ENCODE measurements around the gene BATF. TPM values are rescaled to one million over a fixed set of nuclear protein-coding genes. Genes with fewer than 3 reads are reported as not detected.

The BATF gene
- total and polyA plus RNA-seq, 2 donors, result 5.1 to 8.9 TPM

DNA sequence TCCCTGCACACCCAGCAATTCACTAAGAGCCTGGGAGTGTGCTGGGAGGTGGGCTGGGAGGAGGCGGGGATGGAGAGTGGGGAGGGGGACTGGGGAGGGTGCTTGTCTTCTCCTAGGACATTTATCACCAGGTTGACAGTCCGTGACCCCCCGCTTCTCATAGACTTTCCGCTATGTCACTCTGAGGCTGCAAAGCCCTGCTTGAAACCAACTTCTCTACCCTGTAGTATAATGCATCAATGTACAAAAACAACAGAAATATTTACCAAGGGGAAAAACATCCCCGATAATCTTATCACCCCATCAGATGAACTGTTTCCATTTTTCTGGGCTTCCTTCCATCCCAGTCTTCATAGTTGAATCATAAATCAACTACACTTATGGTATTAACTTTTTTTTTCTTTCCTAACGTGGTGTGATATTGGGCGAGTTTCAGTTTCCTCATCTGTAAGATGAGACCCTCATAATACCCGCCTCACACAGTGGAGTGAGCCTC lies 28.6 kb upstream of the BATF start:
- H3K4me3 ChIP-seq (ENCODE audit: low read depth, low read length), result no peak overlapping the region
- no peak overlapping the region for H3K27ac ChIP-seq (ENCODE audit: low read depth)
- no peaks in the 10 kb centered on the region for H3K36me3 ChIP-seq (ENCODE audit: insufficient read depth)
- no peaks in the 10 kb centered on the region for H3K4me1 ChIP-seq (ENCODE audit: insufficient read depth)
- no peak for DNase-seq (ENCODE audit: extremely low spot score)
- 58% methylated on average over 8 of the region's 8 CpGs for WGBS

DNA sequence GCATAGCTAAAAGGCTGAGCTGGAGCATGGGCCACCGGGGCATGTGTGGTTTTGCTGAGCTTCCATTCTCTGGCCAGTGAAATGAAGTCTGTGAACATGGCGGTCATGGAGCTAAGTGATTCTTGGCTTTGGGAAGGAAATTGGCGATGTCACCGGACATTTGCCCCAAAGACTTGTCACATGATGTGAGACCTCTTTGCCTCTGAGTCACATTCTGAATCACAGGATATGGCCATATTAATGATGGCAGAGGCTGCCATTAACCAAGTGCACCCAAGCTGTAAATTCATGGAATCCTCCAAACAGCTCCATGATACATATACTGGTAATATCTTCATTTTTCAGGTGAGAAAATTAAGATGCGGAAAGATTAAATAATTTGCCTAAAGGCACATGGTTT lies 27.4 kb upstream of the BATF start:
- Histone ChIP-seq H3K27ac (ENCODE audit: low read depth) (no peak overlapping the region), H3K4me1 (ENCODE audit: insufficient read depth) (no peaks in the 10 kb centered on the region), H3K36me3 (ENCODE audit: insufficient read depth) (no peaks in the 10 kb centered on the region), H3K4me3 (ENCODE audit: low read depth, low read length) (no peak overlapping the region)
- no peak for DNase-seq (ENCODE audit: extremely low spot score)
- WGBS, result 97% methylated on average over 5 of the region's 5 CpGs

DNA sequence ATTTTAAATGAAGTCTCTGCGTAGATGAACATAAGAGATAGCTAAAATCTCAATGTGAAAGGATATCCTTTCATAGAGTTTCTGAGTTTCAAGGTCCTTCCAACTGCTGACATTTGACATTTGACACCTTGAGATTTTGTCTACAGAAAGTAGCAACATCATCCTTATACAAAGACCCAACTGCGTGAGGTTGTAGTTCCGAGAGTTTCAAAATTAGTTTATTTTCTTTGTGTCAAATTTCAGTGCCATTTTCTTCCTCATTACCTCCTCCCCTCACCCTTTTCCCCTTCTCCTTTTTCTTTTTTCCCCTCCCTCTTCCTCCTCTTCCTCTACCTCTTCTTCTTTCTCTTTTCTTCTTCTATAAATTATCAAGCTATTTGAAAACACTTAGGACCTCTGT lies 26.9 kb upstream of the BATF start:
- no peak for DNase-seq (ENCODE audit: extremely low spot score)
- 88% methylated on average over 3 of the region's 3 CpGs for WGBS
- H3K27ac ChIP-seq (ENCODE audit: low read depth), result no peak overlapping the region

DNA sequence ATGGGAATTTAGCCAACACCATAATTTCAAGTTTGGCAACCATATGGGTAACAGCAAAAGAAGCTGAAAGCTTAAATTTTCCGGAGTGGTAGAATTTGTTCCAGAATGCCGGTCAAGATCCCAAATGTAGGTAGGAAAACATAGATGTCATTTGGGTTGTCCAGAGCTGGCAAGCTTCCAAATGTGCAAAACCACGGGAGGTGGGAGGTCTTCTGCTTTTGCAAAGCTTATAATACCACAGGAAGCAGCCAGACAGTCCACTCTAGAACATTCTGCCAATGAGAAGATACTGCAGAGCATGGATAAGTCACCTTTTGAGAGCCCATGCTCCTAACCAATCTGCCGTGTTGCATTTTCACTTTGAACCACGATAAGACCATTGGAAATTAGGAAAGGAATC lies 26.4 kb upstream of the BATF start:
- H3K4me3 ChIP-seq (ENCODE audit: low read depth, low read length), result no peak overlapping the region
- no peaks in the 10 kb centered on the region for H3K4me1 ChIP-seq (ENCODE audit: insufficient read depth)
- no peaks in the 10 kb centered on the region for H3K36me3 ChIP-seq (ENCODE audit: insufficient read depth)
- H3K27ac ChIP-seq (ENCODE audit: low read depth), result no peak overlapping the region
- DNase-seq (ENCODE audit: extremely low spot score), result no peak
- WGBS, result 73% methylated on average over 5 of the region's 5 CpGs

More for the DNA sequence above, 26.9 kb upstream of the BATF start:
- H3K4me1 ChIP-seq (ENCODE audit: insufficient read depth), result no peaks in the 10 kb centered on the region
- H3K36me3 ChIP-seq (ENCODE audit: insufficient read depth), result no peaks in the 10 kb centered on the region
- no peak overlapping the region for H3K4me3 ChIP-seq (ENCODE audit: low read depth, low read length)

DNA sequence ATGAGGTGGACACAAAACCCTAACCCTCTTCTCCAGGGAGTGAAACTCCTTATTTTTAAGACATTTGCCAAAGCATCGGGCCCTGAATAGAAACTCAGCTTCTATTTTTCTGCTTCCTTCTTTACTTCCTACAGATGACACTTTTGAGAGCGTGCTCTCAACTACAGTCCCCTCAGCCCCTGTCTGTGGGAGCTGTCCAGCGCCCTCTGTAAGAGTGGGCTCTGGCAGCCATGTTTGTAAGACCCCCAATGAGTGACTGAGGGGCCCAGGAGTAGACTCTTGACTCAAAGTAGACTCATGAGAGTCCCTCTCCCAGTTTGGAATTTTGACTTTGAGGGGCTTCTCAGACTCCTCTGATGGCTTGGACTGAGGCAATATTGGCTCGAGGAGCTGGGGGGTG lies 25.5 kb upstream of the BATF start:
- no peak overlapping the region for H3K4me3 ChIP-seq (ENCODE audit: low read depth, low read length)
- DNase-seq (ENCODE audit: extremely low spot score), result no peak
- H3K4me1 ChIP-seq (ENCODE audit: insufficient read depth), result no peaks in the 10 kb centered on the region
- no peaks in the 10 kb centered on the region for H3K36me3 ChIP-seq (ENCODE audit: insufficient read depth)
- H3K27ac ChIP-seq (ENCODE audit: low read depth), result no peak overlapping the region
- 91% methylated on average over 4 of the region's 4 CpGs for WGBS

DNA sequence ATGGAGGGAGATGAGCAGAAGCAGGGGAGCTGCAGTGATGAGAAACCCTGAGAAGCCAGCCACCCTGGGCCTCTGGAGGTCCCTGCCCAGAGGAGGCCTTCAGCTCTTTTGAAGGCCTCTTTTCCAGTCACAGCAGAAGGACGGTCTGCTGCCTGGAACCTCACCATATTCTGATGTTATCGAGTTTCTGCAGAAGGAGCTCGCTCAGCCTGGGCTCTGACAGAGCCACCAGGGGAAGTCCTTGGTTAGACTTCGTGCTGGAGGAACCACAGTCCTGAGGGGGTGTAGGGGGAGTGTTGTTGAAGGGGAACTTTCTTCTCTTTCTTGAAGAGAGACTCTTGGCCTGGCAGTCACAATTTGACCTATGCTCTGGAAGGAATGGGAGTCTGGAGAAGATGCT lies 25.1 kb upstream of the BATF start:
- WGBS, result 81% methylated on average over 4 of the region's 4 CpGs
- Histone ChIP-seq H3K4me3 (ENCODE audit: low read depth, low read length) (no peak overlapping the region), H3K36me3 (ENCODE audit: insufficient read depth) (no peaks in the 10 kb centered on the region), H3K4me1 (ENCODE audit: insufficient read depth) (no peaks in the 10 kb centered on the region), H3K27ac (ENCODE audit: low read depth) (no peak overlapping the region)
- no peak for DNase-seq (ENCODE audit: extremely low spot score)

DNA sequence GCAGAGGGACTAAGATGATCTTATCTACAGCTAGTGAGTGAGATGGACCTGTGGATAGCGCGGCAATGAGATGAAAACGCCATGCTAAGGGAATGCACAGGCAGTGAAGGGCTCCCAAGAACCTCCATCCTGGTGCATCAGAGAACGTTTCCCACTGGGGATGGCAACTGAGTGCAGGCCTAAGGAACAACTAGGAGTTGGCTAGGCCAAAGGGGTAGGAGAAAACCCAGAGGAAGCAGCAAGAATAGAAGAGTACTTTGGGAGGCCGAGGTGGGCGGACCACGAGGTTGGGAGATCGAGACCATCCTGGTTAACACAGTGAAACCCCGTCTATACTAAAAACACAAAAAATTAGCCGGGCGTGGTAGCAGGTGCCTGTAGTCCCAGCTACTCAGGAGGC lies 24.6 kb upstream of the BATF start:
- Histone ChIP-seq H3K4me1 (ENCODE audit: insufficient read depth) (no peaks in the 10 kb centered on the region), H3K4me3 (ENCODE audit: low read depth, low read length) (no peak overlapping the region), H3K27ac (ENCODE audit: low read depth) (no peak overlapping the region), H3K36me3 (ENCODE audit: insufficient read depth) (no peaks in the 10 kb centered on the region)
- 92% methylated on average over 11 of the region's 11 CpGs for WGBS
- no peak for DNase-seq (ENCODE audit: extremely low spot score)

DNA sequence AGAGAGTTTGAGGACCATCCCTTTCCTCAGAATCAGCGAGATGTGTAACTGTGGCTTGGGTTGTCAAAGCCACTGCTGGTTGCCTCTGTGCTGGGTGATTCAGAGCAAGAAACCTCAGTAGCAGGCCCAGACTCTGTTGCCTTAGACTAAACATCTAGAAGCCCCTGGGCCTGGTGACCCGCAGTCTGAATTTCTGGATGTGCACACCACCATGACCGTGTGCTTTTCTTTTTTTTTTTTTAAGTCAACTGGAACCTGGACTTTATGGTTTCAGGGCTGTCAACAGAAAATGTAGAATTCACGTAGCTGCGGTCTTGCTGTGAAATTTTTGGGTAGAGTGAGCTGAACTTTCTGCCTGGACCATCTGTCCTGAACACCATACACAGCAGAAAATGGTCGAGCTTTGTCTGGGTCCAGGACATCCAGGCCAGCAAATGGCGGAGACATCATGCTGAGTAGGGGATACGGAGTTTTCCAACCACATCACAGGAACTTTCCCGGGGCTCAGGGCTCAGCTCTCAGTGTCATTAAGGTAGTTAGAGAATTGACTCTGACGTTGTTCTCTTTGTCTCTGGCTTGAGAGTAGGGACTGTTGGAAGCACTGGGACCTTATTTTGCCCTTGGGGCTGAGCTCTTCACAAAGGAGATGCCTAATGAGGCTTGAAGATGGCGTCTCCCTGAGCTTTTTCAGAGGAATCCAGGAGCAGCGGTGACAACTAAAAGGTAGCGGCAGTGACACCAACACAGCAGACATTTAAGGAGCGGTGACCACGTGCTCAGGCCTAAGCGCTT lies 23.0 kb upstream of the BATF start:
- H3K36me3 ChIP-seq (ENCODE audit: insufficient read depth), result no peaks in the 10 kb centered on the region
- 89% methylated on average over 16 of the region's 16 CpGs for WGBS
- DNase-seq (ENCODE audit: extremely low spot score), result no peak
- H3K4me1 ChIP-seq (ENCODE audit: insufficient read depth), result no peaks in the 10 kb centered on the region
- no peak overlapping the region for H3K27ac ChIP-seq (ENCODE audit: low read depth)
- H3K4me3 ChIP-seq (ENCODE audit: low read depth, low read length), result no peak overlapping the region

DNA sequence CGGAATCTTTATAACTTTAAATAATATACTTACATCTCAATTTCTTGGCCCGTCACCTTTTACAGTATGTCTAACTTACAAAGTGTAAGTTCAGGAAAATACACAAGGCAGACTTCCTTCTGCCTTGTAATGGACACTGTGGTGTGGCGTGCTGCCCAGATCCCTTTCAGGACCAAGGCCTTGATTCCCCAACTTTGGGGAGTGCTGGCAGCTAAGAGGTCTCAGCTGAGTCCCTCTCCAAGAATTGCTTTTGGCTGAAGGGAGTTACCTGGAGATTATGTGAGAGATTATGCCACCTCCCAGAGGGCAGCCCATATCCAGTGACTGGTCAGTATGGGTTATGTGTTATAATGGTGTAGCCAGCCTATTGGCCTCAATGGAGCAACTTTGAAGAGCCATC lies 21.2 kb upstream of the BATF start:
- no peak overlapping the region for H3K27ac ChIP-seq (ENCODE audit: low read depth)
- DNase-seq (ENCODE audit: extremely low spot score), result no peak
- no peaks in the 10 kb centered on the region for H3K4me1 ChIP-seq (ENCODE audit: insufficient read depth)
- WGBS, result 80% methylated on average over 3 of the region's 3 CpGs
- no peaks in the 10 kb centered on the region for H3K36me3 ChIP-seq (ENCODE audit: insufficient read depth)
- no peak overlapping the region for H3K4me3 ChIP-seq (ENCODE audit: low read depth, low read length)

DNA sequence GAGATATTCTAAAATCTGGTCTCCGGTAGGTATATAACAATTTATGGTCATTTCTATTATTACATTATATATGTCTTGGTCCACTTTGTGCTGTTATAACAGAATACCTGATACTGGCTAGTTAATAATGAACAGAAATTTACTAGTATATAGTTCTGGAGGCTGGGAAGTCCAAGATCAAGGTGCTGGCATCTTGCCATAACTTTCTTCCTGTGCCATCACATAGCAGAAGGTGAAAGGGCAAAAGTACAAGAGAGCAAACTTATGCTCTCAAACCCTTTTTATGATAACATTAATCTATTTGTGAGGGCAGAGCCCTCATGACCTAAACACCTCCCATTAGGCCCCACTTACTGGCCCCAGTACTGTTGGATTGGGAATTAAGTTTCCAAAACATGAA lies 17.9 kb upstream of the BATF start:
- Histone ChIP-seq H3K36me3 (ENCODE audit: insufficient read depth) (no peaks in the 10 kb centered on the region), H3K4me3 (ENCODE audit: low read depth, low read length) (no peak overlapping the region), H3K4me1 (ENCODE audit: insufficient read depth) (no peaks in the 10 kb centered on the region), H3K27ac (ENCODE audit: low read depth) (no peak overlapping the region)
- DNase-seq (ENCODE audit: extremely low spot score), result no peak
- WGBS, result 99% methylated on average over 1 of the region's 1 CpG

DNA sequence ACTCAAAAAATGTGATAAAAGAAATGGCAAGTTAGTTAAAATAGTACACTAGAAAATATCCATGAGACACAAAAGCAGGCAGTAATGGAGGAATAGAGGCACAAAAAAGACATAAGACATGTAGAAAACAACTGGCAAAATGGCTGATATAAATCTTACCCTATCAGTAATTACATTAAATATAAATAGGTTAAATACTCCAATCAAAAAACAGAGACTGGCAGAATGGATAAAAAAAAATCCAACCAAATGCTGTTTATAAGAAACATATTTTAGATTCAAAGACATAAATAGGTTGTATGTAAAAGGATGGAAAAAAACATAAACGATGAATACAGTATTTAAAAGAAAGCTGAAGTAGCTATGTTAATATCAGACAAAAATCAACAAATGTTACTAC lies 15.3 kb upstream of the BATF start:
- Histone ChIP-seq H3K27ac (ENCODE audit: low read depth) (no peak overlapping the region), H3K4me3 (ENCODE audit: low read depth, low read length) (no peak overlapping the region), H3K36me3 (ENCODE audit: insufficient read depth) (no peaks in the 10 kb centered on the region), H3K4me1 (ENCODE audit: insufficient read depth) (no peaks in the 10 kb centered on the region)
- 97% methylated on average over 1 of the region's 1 CpG for WGBS
- no peak for DNase-seq (ENCODE audit: extremely low spot score)

DNA sequence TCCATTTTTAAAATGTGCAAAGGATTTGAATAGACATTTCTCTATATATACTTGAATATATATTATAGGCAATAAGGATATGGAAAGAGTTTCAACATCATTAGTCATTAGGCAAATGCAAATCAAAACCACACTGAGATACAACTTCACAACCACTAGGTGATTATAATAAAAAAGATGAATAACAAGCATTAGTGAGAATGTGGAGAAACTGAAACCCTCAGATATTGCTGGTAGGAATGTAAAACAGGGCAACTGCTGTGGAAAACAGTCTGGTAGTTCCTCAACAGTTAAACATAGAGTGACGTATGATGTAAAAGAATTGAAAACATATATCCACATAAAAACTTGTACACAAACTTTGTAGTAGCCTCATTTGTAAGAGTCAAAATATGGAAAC lies 11.7 kb upstream of the BATF start:
- Histone ChIP-seq H3K4me3 (ENCODE audit: low read depth, low read length) (no peak overlapping the region), H3K4me1 (ENCODE audit: insufficient read depth) (no peaks in the 10 kb centered on the region), H3K27ac (ENCODE audit: low read depth) (no peak overlapping the region), H3K36me3 (ENCODE audit: insufficient read depth) (no peaks in the 10 kb centered on the region)
- no peak for DNase-seq (ENCODE audit: extremely low spot score)
- 89% methylated on average over 1 of the region's 1 CpG for WGBS

DNA sequence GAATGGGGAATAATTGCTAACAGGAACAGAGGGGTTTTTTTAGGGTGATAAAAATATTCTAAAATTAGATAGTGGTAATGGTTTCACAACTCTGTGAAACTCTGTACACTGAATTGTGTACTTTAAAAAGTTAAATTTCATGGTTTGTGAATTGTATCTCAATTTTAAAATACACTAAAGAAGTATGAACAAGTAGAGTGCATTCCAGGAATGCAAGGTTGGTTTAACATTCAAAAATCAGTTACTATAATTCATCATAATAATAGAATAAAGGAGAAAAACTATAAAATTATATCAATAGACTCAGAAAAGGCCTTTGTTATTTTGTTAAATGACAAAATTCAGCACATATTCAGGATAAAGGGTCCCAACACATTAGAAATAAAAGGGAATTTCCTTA lies 11.1 kb upstream of the BATF start:
- no peak for DNase-seq (ENCODE audit: extremely low spot score)
- H3K27ac ChIP-seq (ENCODE audit: low read depth), result no peak overlapping the region
- no peaks in the 10 kb centered on the region for H3K36me3 ChIP-seq (ENCODE audit: insufficient read depth)
- H3K4me3 ChIP-seq (ENCODE audit: low read depth, low read length), result no peak overlapping the region
- H3K4me1 ChIP-seq (ENCODE audit: insufficient read depth), result no peaks in the 10 kb centered on the region

DNA sequence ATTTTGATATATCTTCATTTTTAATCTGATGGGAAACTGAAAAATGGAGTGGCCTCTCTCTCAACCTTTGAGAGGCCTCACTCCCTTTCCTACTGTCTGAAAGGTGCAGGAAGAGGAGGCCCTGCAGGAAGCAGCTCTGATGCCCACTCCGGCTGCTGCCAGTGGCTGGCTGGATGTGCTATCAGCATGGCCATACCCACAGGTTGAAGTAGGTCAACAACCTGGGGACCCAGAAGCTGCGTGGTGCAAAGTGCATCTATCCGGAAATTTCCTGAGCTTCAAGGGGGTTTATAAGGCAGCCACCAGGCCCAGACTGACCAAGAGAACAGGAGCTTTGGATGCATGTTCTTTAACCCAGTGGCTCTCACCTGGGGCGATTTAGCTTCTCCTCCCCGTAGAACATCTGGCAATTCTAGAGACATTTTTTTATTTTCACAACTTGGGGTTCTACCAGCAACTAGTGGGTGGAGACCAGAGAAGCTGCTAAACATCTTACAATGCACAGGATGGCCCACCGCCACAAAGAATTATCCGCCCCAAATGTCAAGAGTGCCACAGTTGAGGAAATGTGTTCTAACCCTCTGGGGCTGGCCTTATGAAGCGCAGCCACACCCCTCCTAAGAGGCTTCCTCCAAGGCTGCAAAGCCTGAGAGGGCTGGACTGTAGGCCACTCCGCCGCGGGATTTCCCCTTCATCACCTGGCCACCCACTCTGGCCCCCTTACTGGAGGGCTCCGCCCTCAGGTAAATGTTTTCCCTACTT lies 8.2 kb upstream of the BATF start:
- no peak overlapping the region for H3K4me3 ChIP-seq (ENCODE audit: low read depth, low read length)
- DNase-seq (ENCODE audit: extremely low spot score), result no peak
- 86% methylated on average over 12 of the region's 12 CpGs for WGBS
- no peaks in the 10 kb centered on the region for H3K4me1 ChIP-seq (ENCODE audit: insufficient read depth)
- no peaks in the 10 kb centered on the region for H3K36me3 ChIP-seq (ENCODE audit: insufficient read depth)
- no peak overlapping the region for H3K27ac ChIP-seq (ENCODE audit: low read depth)
